GM12878 (cell line): ENCODE results near the gene ACTL10.

Source experiments
- EP300 ChIP-seq, 2 experiments: fragments of 150-350 bp in 1 of 2; IDR thresholded peaks; 2 replicates each; pipeline ENCODE4 v1.6.1; 2011 to 2012; ENCODE audit warnings: low read depth in 2 of 2, low read length in 2 of 2, borderline replicate concordance in 1 of 2, improper control_type of control experiment in 1 of 2, inconsistent platforms in 1 of 2; ENCODE audit not compliant: control insufficient read depth in 1 of 2
- EZH2 ChIP-seq: IDR thresholded peaks from 2 replicates; pipeline ENCODE4 v1.6.1; 2012; ENCODE audit warnings: low read depth, mild to moderate bottlenecking, control low read depth, inconsistent platforms, low read length, borderline replicate concordance; ENCODE audit not compliant: control insufficient read depth
- FOS ChIP-seq: IDR thresholded peaks from 3 replicates; pipeline ENCODE4 v1.6.1; 2011; ENCODE audit warnings: borderline replicate concordance; ENCODE audit not compliant: insufficient read length; ENCODE audit errors: extremely low read depth
- NBN ChIP-seq: fragments of 450-650 bp; IDR thresholded peaks from 2 replicates; pipeline ENCODE4 v1.6.1; 2016
- NFYA ChIP-seq: IDR thresholded peaks from 2 replicates; pipeline ENCODE4 v1.6.1; 2011; ENCODE audit warnings: low read depth, mild to moderate bottlenecking, low read length, improper control_type of control experiment, borderline replicate concordance
- POLR2AphosphoS5 ChIP-seq: IDR thresholded peaks from 2 replicates; pipeline ENCODE4 v1.6.1; 2011; ENCODE audit warnings: mild to moderate bottlenecking, low read length, inconsistent platforms
- RAD21 ChIP-seq: IDR thresholded peaks from 2 replicates; pipeline ENCODE4 v1.6.1; 2011; ENCODE audit warnings: mild to moderate bottlenecking, low read depth, low read length, moderate library complexity; ENCODE audit not compliant: insufficient read depth
- SIN3A ChIP-seq: IDR thresholded peaks from 2 replicates; pipeline ENCODE4 v1.6.1; 2012; ENCODE audit warnings: low read depth, low read length, improper control_type of control experiment
- TARDBP ChIP-seq: IDR thresholded peaks from 2 replicates; pipeline ENCODE4 v1.6.1; 2016; ENCODE audit warnings: borderline replicate concordance
- ZNF207 ChIP-seq: fragments of 450-650 bp; IDR thresholded peaks from 2 replicates; pipeline ENCODE4 v1.6.1; 2014; ENCODE audit warnings: antibody characterized with exemption, mild to moderate bottlenecking, borderline replicate concordance
- ZNF24 ChIP-seq: fragments of 450-650 bp; IDR thresholded peaks from 2 replicates; pipeline ENCODE4 v1.6.1; 2017; ENCODE audit warnings: antibody characterized with exemption, mild to moderate bottlenecking
- ZNF274 ChIP-seq: IDR thresholded peaks from one replicate; pipeline ENCODE4 v1.8.0; 2011; ENCODE audit not compliant: insufficient read length, insufficient read depth
- TF ChIP-seq, protein P1 (sequence below): IDR thresholded peaks from 2 replicates; pipeline ENCODE4 v1.6.1; 2011; ENCODE audit warnings: low read depth, mild to moderate bottlenecking, low read length, moderate library complexity, borderline replicate concordance; ENCODE audit errors: extremely low read depth
- TF ChIP-seq, protein P2 (sequence below), 3 experiments: IDR thresholded peaks in 2 of 3; conservative IDR thresholded peaks in 1 of 3; 2 replicates each; pipeline ENCODE4 v1.5.1; 2011; ENCODE audit warnings: low read depth in 3 of 3, low read length in 3 of 3, mild to moderate bottlenecking in 3 of 3, control low read depth in 2 of 3, moderate library complexity in 2 of 3, inconsistent platforms in 1 of 3, mixed read lengths in 1 of 3; ENCODE audit not compliant: control insufficient read depth in 2 of 3, insufficient read depth in 1 of 3; ENCODE audit errors: extremely low read depth in 1 of 3

DNA sequence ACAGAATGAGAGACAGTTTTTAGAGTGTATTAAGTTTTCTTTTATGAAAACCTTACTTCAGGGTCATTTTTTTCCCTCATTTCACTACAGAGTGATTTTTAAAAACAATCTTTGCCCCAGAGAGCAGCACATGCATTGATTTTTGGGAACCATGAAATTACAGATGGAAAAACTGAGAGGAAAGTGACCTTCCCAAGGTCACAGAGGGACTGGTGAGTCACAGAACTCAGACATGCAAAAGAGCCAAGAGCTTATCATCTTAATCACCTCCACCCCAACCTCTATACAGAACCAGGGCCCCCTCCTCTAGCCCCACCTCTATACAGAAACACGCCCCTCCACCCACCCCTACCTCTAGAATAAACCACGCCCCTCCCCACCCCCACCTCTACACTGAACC is 42.7 kb downstream of the ACTL10 start:
- TF ChIP-seq RAD21 (no peak), NFYA (no peak), ZNF24 (no peak), FOS (no peak), EZH2 (no peak), EP300 (IDR thresholded peaks at IDR 0.05; ENCODE audit: borderline replicate concordance in 1 of 2, control insufficient read depth in 1 of 2, low read depth in 2 of 2, low read length in 2 of 2) (no peak), POLR2AphosphoS5 (no peak), NBN (no peak), TARDBP (no peak), ZNF207 (no peak), ZNF274 (no peak), SIN3A (no peak)
- TF ChIP-seq, protein P1, sequence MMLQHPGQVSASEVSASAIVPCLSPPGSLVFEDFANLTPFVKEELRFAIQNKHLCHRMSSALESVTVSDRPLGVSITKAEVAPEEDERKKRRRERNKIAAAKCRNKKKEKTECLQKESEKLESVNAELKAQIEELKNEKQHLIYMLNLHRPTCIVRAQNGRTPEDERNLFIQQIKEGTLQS, result no peak
- TF ChIP-seq, protein P2, sequence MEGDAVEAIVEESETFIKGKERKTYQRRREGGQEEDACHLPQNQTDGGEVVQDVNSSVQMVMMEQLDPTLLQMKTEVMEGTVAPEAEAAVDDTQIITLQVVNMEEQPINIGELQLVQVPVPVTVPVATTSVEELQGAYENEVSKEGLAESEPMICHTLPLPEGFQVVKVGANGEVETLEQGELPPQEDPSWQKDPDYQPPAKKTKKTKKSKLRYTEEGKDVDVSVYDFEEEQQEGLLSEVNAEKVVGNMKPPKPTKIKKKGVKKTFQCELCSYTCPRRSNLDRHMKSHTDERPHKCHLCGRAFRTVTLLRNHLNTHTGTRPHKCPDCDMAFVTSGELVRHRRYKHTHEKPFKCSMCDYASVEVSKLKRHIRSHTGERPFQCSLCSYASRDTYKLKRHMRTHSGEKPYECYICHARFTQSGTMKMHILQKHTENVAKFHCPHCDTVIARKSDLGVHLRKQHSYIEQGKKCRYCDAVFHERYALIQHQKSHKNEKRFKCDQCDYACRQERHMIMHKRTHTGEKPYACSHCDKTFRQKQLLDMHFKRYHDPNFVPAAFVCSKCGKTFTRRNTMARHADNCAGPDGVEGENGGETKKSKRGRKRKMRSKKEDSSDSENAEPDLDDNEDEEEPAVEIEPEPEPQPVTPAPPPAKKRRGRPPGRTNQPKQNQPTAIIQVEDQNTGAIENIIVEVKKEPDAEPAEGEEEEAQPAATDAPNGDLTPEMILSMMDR (IDR thresholded peaks at IDR 0.05 in 2 of 3, conservative IDR thresholded peaks at IDR 0.05 in 1 of 3; ENCODE audit: control insufficient read depth in 2 of 3, extremely low read depth in 1 of 3, insufficient read depth in 1 of 3, low read depth in 3 of 3, low read length in 3 of 3), result no peak
